ENCODE measurements around the gene FIGNL2. TPM values are rescaled to one million over a fixed set of nuclear protein-coding genes. Genes with fewer than 3 reads are reported as not detected.

Gene FIGNL2
- total RNA-seq, 1 donor from 2014 or later: 9.3 TPM

- H3K4me3 ChIP-seq: peak overlapping the region; percentile 9
- peaks cover 85% of the 10 kb centered on the region for H3K79me2 ChIP-seq (ENCODE audit: low read depth)
- no peak overlapping the region for H3K9ac ChIP-seq
- Mint-ChIP-seq H3K36me3 (peaks cover 3% of the 10 kb centered on the region), H3K27ac (peak overlapping the region; percentile 67), H3K27me3 (ENCODE audit: insufficient read depth, low read depth) (peaks cover 15% of the 10 kb centered on the region), H3K9me3 (no peaks in the 10 kb centered on the region), H3K4me3 (peak overlapping the region; percentile 34), H3K4me1 (peaks cover 81% of the 10 kb centered on the region)
- peaks cover 87% of the 10 kb centered on the region for H3K4me1 ChIP-seq
- peak overlapping the region; percentile 71 for H3K4me2 ChIP-seq
- no peaks in the 10 kb centered on the region for H3K9me3 ChIP-seq (ENCODE audit: low read depth)
- H2AFZ ChIP-seq (replicated peaks): no peak overlapping the region
- peaks cover 99% of the 10 kb centered on the region for H4K20me1 ChIP-seq (ENCODE audit: low read depth)
- H3K27me3 ChIP-seq: no peaks in the 10 kb centered on the region
- H3F3A ChIP-seq (ENCODE audit: low read depth): peaks cover 64% of the 10 kb centered on the region
- H3K36me3 ChIP-seq: no peaks in the 10 kb centered on the region
- DNase-seq (ENCODE audit: low spot score): peak; percentile 73
- peak overlapping the region; percentile 47 for H3K27ac ChIP-seq
- TF ChIP-seq, protein P1, sequence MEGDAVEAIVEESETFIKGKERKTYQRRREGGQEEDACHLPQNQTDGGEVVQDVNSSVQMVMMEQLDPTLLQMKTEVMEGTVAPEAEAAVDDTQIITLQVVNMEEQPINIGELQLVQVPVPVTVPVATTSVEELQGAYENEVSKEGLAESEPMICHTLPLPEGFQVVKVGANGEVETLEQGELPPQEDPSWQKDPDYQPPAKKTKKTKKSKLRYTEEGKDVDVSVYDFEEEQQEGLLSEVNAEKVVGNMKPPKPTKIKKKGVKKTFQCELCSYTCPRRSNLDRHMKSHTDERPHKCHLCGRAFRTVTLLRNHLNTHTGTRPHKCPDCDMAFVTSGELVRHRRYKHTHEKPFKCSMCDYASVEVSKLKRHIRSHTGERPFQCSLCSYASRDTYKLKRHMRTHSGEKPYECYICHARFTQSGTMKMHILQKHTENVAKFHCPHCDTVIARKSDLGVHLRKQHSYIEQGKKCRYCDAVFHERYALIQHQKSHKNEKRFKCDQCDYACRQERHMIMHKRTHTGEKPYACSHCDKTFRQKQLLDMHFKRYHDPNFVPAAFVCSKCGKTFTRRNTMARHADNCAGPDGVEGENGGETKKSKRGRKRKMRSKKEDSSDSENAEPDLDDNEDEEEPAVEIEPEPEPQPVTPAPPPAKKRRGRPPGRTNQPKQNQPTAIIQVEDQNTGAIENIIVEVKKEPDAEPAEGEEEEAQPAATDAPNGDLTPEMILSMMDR (IDR thresholded peaks at IDR 0.05): no peak
- TF ChIP-seq EZH2phosphoT487 (IDR thresholded peaks at IDR 0.05) (no peak), EZH2 (IDR thresholded peaks at IDR 0.05) (no peak)
These were observed 9.1 kb downstream of the FIGNL2 start for GRCh38 chr12:51839310-51839947.

DNA sequence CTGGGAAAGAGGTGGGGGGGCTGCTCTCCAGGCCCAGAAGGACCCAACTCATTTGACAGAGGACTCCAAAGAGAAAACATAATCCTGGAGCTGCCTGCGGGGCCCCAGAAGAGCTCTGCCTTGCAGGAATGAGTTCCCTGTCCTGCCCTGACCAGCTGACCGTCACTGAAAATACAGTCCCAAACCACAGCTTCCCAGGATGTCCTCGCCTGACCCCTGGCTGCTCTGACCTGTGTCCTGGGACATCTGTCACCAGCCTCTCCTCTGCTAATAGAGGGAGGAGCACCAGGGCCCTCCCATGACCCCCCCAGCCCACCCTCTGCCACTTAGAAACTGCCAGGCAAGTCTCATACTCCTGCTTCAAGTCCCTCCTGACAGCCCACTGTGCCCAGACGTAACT is 9.8 kb downstream of the FIGNL2 start:
- no peak overlapping the region for H3K4me3 Mint-ChIP-seq
- no peaks in the 10 kb centered on the region for H3K9me3 Mint-ChIP-seq
- Histone ChIP-seq H3K36me3 (no peaks in the 10 kb centered on the region), H2AFZ (replicated peaks) (no peak overlapping the region), H3K4me2 (peak overlapping the region; percentile 71), H3K4me1 (peaks cover 88% of the 10 kb centered on the region), H3K27ac (peak overlapping the region; percentile 94), H3K27me3 (no peaks in the 10 kb centered on the region), H3K9ac (no peak overlapping the region), H4K20me1 (ENCODE audit: low read depth) (peaks cover 98% of the 10 kb centered on the region), H3K4me3 (no peak overlapping the region), H3K79me2 (ENCODE audit: low read depth) (peaks cover 85% of the 10 kb centered on the region), H3F3A (ENCODE audit: low read depth) (peaks cover 64% of the 10 kb centered on the region), H3K9me3 (ENCODE audit: low read depth) (no peaks in the 10 kb centered on the region)
- peaks cover 6% of the 10 kb centered on the region for H3K36me3 Mint-ChIP-seq
- TF ChIP-seq EZH2 (IDR thresholded peaks at IDR 0.05): no peak
- peaks cover 12% of the 10 kb centered on the region for H3K27me3 Mint-ChIP-seq (ENCODE audit: insufficient read depth, low read depth)
- DNase-seq (ENCODE audit: low spot score): no peak
- H3K4me1 Mint-ChIP-seq: peaks cover 78% of the 10 kb centered on the region
- H3K27ac Mint-ChIP-seq: peak overlapping the region; percentile 67

DNA sequence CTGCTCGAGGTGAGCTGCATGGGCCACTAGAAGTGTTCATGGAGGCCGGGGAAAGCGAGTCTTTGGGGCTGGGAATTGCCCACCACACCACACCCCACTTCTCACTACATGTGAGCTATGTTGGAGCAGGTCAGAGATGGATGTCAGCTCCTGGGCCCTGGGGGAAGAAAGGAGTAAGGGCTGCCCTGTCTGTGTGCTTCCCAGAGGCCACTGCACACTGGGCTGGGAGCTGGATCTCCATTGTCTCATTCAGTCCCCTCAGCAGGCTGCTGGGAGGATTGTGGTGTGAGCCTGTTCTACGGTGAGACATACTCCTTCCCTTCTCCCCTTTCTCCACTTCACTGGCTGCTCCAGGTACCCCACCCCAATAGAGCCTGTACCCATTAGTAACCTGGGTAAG is 10.5 kb downstream of the FIGNL2 start:
- Histone ChIP-seq H3K36me3 (no peaks in the 10 kb centered on the region), H3K79me2 (ENCODE audit: low read depth) (peaks cover 85% of the 10 kb centered on the region), H4K20me1 (ENCODE audit: low read depth) (peaks cover 98% of the 10 kb centered on the region), H3K27ac (peak overlapping the region; percentile 94), H3K4me3 (no peak overlapping the region), H3K27me3 (no peaks in the 10 kb centered on the region), H3F3A (ENCODE audit: low read depth) (peaks cover 69% of the 10 kb centered on the region), H3K9me3 (ENCODE audit: low read depth) (no peaks in the 10 kb centered on the region), H3K9ac (no peak overlapping the region), H3K4me1 (peaks cover 88% of the 10 kb centered on the region), H2AFZ (replicated peaks) (no peak overlapping the region), H3K4me2 (peak overlapping the region; percentile 71)
- peak; percentile 59 for DNase-seq (ENCODE audit: low spot score)
- no peaks in the 10 kb centered on the region for H3K9me3 Mint-ChIP-seq
- peak overlapping the region; percentile 72 for H3K4me3 Mint-ChIP-seq
- peaks cover 12% of the 10 kb centered on the region for H3K27me3 Mint-ChIP-seq (ENCODE audit: insufficient read depth, low read depth)
- peaks cover 80% of the 10 kb centered on the region for H3K4me1 Mint-ChIP-seq
- H3K27ac Mint-ChIP-seq: peak overlapping the region; percentile 93
- TF ChIP-seq EZH2phosphoT487 (IDR thresholded peaks at IDR 0.05): no peak
- no peak for TF ChIP-seq EZH2 (IDR thresholded peaks at IDR 0.05)
- TF ChIP-seq, protein P1 (IDR thresholded peaks at IDR 0.05): no peak
- peaks cover 7% of the 10 kb centered on the region for H3K36me3 Mint-ChIP-seq

DNA sequence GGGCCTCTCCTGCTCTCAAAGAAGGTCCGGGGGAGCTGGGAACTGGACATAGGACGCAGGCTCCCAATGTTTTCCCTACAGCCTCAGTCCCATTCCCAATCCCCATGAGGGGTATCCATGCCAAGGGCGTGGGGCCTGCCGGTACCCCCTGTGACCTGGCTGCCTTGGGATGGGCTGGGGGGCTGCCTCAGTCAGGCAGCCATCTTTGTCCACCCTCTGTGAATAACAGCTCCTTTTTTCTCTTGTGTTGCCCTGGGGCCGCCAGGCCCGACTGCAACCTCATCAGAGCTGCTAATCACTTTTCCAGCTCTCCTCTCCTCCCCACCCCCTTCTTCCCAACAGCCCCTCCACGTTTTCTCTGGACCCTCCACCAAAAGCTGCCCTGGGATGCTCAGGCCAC is 11.2 kb downstream of the FIGNL2 start:
- Histone ChIP-seq H3K9ac (no peak overlapping the region), H3K27ac (peak overlapping the region; percentile 94), H3K4me2 (peak overlapping the region; percentile 71), H3K9me3 (ENCODE audit: low read depth) (no peaks in the 10 kb centered on the region), H2AFZ (replicated peaks) (no peak overlapping the region), H3K4me3 (peak overlapping the region; percentile 21), H3K4me1 (peaks cover 86% of the 10 kb centered on the region), H4K20me1 (ENCODE audit: low read depth) (peaks cover 98% of the 10 kb centered on the region), H3F3A (ENCODE audit: low read depth) (peaks cover 70% of the 10 kb centered on the region), H3K36me3 (no peaks in the 10 kb centered on the region), H3K27me3 (no peaks in the 10 kb centered on the region), H3K79me2 (ENCODE audit: low read depth) (peaks cover 78% of the 10 kb centered on the region)
- Mint-ChIP-seq H3K9me3 (no peaks in the 10 kb centered on the region), H3K4me1 (peaks cover 81% of the 10 kb centered on the region), H3K27ac (peak overlapping the region; percentile 93), H3K27me3 (ENCODE audit: insufficient read depth, low read depth) (peaks cover 12% of the 10 kb centered on the region), H3K36me3 (peaks cover 7% of the 10 kb centered on the region), H3K4me3 (peak overlapping the region; percentile 72)
- no peak for TF ChIP-seq EZH2phosphoT487 (IDR thresholded peaks at IDR 0.05)
- TF ChIP-seq, protein P1 (IDR thresholded peaks at IDR 0.05): no peak
- TF ChIP-seq EZH2 (IDR thresholded peaks at IDR 0.05): no peak
- DNase-seq (ENCODE audit: low spot score): peak; percentile 64
